GM21576 (cell line): ENCODE measurements around the gene C17orf78.
"Not testable (repeated sequence)": the region's sequence is repeated elsewhere in the genome, so short reads cannot be mapped to it uniquely, and the experiment has no call there.

ENCODE experiments used
- ATAC-seq: cut with Tn5 transposase; IDR thresholded peaks from one replicate; pipeline ENCODE4 v1.9.1; 2021; ENCODE audit warnings: mild to moderate bottlenecking, moderate library complexity; ENCODE audit not compliant: unreplicated experiment

C17orf78 gene

GRCh38 chr17:37430051-37430627 is 54.4 kb downstream of the C17orf78 start:
- ATAC-seq = no peak

- no peak for ATAC-seq
These were observed 56.9 kb downstream of the C17orf78 start for GRCh38 chr17:37432671-37433070.

- ATAC-seq = no peak
These were observed 62.4 kb downstream of the C17orf78 start for GRCh38 chr17:37438141-37438540.

- no peak for ATAC-seq
These were observed 64.6 kb downstream of the C17orf78 start for GRCh38 chr17:37440424-37440823.

- ATAC-seq = not testable (repeated sequence)
These were observed 65.7 kb downstream of the C17orf78 start for GRCh38 chr17:37441369-37442014.
